Motor neuron (in vitro differentiated cells): ENCODE measurements around the gene TFG. TPM values are rescaled to one million over a fixed set of nuclear protein-coding genes. Genes with fewer than 3 reads are reported as not detected.
A peak's percentile ranks its signal among the peaks of the same experiment; 100 is the strongest.

Source experiments
- ATAC-seq, 8 experiments: fragments of 200-7000 bp; cut with Tn5 transposase; replicated peaks in 6 of 8; 2 replicates each; pipeline ENCODE4 v1.8.0; 2021; ENCODE audit warnings: mild to moderate bottlenecking in 8 of 8, moderate library complexity in 8 of 8
- H3K27ac ChIP-seq, 2 donors: fragments of 250-450 bp; sonication (Bioruptor Pico); 2 replicates each; pipeline ENCODE4 v1.9.0; 2021; ENCODE audit warnings: antibody characterized with exemption in 2 of 2, mild to moderate bottlenecking in 2 of 2, moderate library complexity in 1 of 2
- H3K4me1 ChIP-seq, 2 donors: fragments of 250-450 bp; sonication (Bioruptor Pico); replicated peaks in 1 of 2; 2 replicates each; pipeline ENCODE4 v1.6.1; 2021; ENCODE audit warnings: antibody characterized with exemption in 2 of 2, mild to moderate bottlenecking in 2 of 2, moderate library complexity in 1 of 2
- H3K4me3 ChIP-seq, 5 donors: fragments of 250-450 bp; sonication (Bioruptor Pico); 2 replicates each; pipeline ENCODE4 v1.9.0; 2021; ENCODE audit warnings: antibody characterized with exemption in 5 of 5, mild to moderate bottlenecking in 5 of 5, moderate library complexity in 4 of 5
- WGBS, 10 experiments: fragments of 450-650 bp; shearing (Covaris generic); methylation state at CpG; one replicate each; pipeline ENCODE4 v1.0.0; 2022; 5-methylcytosine and 5-hydroxymethylcytosine counted together
- in situ Hi-C, 9 experiments: fragments of 400-800 bp; cut with MboI; loops; one replicate each; pipeline ENCODE4 v1.15.0; 2021; ENCODE audit warnings: low sequenced_read_pairs in 9 of 9, low pct_unique_long_range_greater_than_20kb in 2 of 9; ENCODE audit not compliant: unreplicated experiment in 9 of 9
- total RNA-seq, 8 experiments: library from RNA; unstranded; fragments of 300-600 nt; gene quantifications; 2 replicates each; pipeline versions ENCODE4 v1.2.3 to v1.2.4, GENCODE V29; 2022

TFG gene
- total RNA-seq, 8 experiments from 2014 or later, result 61.0 to 134 (median 99.2) TPM

DNA sequence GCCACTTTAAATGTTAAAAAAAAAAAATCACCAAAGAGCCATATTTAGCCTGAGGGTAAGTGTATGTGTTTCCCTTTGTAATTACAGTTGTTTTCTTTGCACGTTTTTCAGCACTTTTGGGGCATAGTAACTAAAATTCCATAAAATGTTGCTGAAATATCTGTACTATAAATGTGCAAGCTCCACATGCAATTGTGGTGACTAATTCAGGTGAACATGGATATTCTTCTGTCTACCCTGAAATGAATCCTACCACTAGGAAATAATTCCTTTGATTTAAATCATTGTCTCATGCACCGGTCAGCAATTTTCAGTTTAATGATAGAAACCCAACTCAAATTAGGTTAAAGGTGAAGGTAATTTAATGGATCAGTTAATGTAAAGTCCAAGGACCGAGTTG lies 13.1 kb upstream of the TFG start:
- 7 to 91% (median 66%) methylated on average over 2 to 3 of the region's 3 CpGs for WGBS, 10 experiments
- in situ Hi-C loops, result no loop called here
- Histone ChIP-seq H3K4me3 (no peak overlapping the region), H3K4me1 (no peaks in the 10 kb centered on the region), H3K27ac (no peak overlapping the region)
- ATAC-seq, result no peak

DNA sequence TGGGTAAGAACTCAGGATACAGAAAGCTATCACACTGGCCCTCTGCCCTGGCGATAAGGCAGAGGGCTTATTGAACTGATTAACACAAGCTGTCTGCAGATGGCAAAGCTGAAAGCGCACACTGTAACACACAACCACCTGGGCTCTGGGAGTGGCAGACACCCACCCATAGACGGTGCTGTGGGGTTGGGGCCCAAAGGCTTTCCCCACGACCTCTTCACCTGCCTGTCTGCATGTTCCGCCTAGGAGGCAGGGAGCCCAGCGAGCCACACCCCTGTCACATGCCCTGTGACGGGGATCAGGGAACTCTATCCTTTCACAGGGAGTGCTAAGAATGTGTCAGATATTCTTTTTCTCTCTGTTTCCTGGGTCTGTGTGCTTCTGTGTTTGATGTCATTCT lies 12.1 kb upstream of the TFG start:
- ATAC-seq, result peak in 3 of 8 experiments; percentile 36 to 76 (median 52)
- in situ Hi-C loops, result no loop called here
- Histone ChIP-seq H3K27ac (no peak overlapping the region), H3K4me3 (no peak overlapping the region), H3K4me1 (no peaks in the 10 kb centered on the region)
- 0 to 93% (median 68%) methylated on average over 1 to 5 of the region's 7 CpGs; no CpG with 5 or more reads in 6 of the 10 experiments for WGBS, 10 experiments

DNA sequence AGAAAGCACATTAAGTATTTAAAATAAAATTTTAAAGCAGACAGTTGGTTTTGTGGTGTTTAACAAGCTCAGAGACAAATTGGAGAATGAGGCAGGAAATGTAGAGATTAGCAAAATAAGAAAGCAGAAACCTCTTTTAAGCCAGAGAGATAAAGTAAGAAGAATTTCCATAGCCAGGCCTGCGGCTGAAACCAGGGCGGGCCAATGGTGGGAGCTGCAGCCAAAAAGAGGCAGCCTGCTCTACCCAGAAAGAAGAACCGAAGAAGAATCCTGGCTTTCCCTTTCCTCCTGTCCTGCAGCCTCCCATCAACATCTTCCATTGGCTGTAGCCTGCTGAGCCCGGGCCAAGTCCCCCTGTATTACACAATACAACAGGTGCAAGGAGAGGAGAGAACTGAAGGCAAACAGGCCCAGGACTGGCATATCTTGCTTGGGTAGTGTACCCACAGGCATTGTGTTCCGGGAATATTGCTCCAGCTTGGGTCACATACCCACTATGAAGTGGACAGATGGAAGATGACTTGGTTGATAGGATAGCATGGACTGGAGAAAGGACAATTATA lies 11.5 kb upstream of the TFG start:
- in situ Hi-C loops, result no loop called here
- no peak for ATAC-seq
- no peak overlapping the region for H3K4me3 ChIP-seq
- 20 to 100% (median 79%) methylated on average over 1 to 5 of the region's 5 CpGs; no CpG with 5 or more reads in 1 of the 10 experiments for WGBS, 10 experiments
- H3K4me1 ChIP-seq, result no peaks in the 10 kb centered on the region
- no peak overlapping the region for H3K27ac ChIP-seq

DNA sequence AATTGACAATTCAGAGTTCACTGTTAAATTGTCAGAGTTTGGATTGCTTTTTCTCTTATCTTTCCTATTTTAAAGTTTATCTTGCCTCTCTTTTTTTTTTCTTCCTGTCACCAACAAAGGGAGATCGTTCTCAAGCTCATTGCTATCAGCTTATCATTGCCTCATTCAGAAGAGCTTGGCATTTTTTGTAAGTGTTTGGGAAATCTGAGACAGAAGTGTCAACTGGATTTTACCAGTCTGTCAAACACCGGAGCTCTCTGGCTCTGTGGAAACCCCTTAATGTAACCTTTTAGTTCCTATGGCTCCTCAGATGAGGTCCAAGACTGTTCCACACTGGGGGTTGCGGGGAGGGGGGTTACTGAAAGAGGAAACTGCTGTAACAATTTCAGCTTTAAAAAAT lies 10.6 kb upstream of the TFG start:
- peak in 2 of 8 experiments; percentile 43 to 52 for ATAC-seq
- WGBS, 10 experiments, result 0 to 83% (median 58%) methylated on average over 1 to 3 of the region's 3 CpGs; no CpG with 5 or more reads in 1 of the 10 experiments
- in situ Hi-C loops, result no loop called here
- no peak overlapping the region for H3K4me3 ChIP-seq
- H3K4me1 ChIP-seq, result no peaks in the 10 kb centered on the region
- H3K27ac ChIP-seq, result no peak overlapping the region

DNA sequence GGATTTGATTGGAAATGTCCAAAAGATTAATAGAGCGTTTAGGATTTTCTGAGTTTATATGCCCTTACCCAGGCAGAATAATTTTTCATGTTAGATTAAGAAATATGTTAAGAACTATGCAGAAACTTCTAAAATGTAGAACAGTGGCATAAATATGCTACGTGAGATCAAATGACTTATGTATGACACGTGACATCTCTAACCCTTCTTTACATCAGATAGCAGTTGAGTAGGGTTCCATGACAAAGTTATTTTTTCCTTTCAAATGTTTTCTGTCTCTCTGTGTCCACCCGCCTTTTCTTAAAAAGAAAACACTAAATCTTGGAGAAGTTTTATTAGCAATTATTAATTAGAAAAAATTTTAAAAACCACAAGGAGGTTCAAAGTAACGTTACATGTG lies 8.6 kb upstream of the TFG start:
- WGBS, 10 experiments, result 50 to 100% (median 86%) methylated on average over 2 to 5 of the region's 5 CpGs
- Histone ChIP-seq H3K4me3 (no peak overlapping the region), H3K4me1 (no peaks in the 10 kb centered on the region), H3K27ac (no peak overlapping the region)
- ATAC-seq, result no peak
- in situ Hi-C loops, result no loop called here

DNA sequence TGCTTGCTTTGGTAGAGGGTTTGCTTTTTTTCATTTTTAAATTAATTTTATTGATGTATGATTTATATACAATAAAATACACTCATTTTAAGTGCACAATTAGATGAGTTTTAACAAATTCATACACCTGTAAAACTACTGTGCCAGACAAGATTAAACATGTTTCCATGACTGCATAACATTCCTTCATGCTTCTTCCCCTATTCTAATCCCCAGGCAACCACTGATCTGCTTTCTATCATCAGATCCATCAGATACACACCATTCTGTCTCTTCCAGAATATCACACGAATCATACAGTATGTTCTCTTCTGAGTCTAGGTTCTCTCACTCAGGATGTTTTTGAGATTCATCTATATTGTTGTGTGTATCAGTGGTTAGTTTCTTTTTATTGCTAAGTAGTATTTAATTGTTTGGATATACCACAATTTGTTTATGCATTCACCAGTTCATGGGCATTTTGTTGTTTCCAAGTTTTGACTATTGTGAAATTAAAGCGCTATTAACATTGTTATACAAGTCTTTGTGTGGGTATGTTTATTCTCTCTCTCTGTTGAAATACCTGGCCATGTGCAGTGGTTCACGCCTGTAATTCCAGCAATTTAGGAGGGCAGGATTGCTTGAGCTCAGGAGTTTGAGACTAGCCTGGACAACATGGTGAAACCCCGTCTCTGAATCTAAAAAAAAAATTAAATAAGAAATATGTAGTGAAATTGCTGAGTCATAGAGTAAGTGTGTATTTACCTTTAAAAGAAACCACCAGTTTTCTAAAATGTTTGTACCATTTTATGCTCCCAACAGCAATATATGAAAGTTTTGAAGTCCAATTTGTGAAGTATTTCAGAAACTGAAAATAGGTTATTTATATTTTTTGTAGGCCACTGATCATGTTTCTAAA lies 7.0 kb upstream of the TFG start:
- 23 to 100% (median 82%) methylated on average over 1 to 4 of the region's 4 CpGs for WGBS, 10 experiments
- no peak overlapping the region for H3K27ac ChIP-seq
- in situ Hi-C loops, result no loop called here
- no peak overlapping the region for H3K4me3 ChIP-seq
- no peaks in the 10 kb centered on the region for H3K4me1 ChIP-seq
- no peak for ATAC-seq

DNA sequence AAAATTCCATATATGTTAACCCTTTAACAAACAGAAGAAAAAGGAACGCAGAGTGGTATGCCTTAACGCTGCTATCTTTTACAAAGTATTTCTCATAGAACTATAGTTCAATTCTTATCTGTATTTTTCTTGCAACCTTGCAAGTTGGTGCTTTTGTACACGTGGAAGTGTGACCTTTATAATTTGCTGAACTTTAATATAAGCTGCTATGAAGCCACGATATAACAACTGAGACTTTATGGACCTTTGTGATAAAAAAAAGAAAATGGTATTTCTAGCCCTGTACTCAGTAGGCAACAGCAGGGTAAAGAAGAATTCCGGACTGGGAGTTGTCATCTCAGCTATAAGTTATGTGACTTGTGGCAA lies 6.3 kb upstream of the TFG start:
- no peak overlapping the region for H3K4me3 ChIP-seq
- no peaks in the 10 kb centered on the region for H3K4me1 ChIP-seq
- no peak for ATAC-seq
- no peak overlapping the region for H3K27ac ChIP-seq
- 47 to 90% (median 81%) methylated on average over 1 to 5 of the region's 5 CpGs for WGBS, 10 experiments
- in situ Hi-C loops, result no loop called here

DNA sequence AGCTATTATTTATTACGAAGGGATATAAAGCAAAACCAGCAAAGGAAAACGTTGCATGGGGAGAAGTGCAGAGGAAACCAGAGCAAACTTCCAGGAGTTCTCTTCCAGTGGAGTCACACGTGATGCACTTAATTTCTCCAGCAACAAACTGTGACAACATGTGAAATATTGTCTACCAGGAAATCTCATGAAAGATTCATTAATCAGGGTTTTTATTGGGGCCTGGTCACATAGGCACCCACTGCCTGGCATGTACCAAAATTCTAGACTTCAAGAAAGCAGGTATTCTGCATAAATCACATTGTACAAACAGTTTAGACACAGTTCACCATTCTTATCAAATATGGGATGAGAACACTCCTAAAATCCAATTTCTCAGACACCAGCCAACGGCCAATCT lies 5.4 kb upstream of the TFG start:
- WGBS, 10 experiments, result 17 to 93% (median 68%) methylated on average over 1 to 4 of the region's 4 CpGs; no CpG with 5 or more reads in 2 of the 10 experiments
- Histone ChIP-seq H3K27ac (no peak overlapping the region), H3K4me3 (no peak overlapping the region), H3K4me1 (peaks cover 4 to 6% of the 10 kb centered on the region in 2 donors)
- no peak for ATAC-seq
- in situ Hi-C loops, result no loop called here

DNA sequence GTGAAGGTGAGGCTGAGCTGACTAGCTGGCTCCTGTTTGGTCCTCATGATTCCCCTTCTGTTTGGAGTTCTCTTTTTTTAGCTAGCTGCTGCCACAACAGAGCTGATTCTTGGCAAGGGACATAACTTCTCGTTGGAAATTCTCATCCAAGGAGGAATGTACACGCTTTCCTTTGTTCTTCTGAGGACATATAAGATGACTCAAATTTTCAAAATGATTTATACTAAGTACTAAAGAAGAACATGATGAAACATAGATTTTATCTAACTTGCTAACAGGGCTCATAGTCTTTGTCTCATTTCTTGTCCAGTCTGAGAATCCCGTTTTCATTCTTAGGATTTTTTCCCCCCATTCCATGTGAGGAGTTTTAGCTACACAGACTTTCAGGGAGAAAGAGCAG lies 2.9 kb upstream of the TFG start:
- H3K4me3 ChIP-seq, result no peak overlapping the region
- ATAC-seq, result no peak
- H3K27ac ChIP-seq, result no peak overlapping the region
- H3K4me1 ChIP-seq, result peaks cover 11 to 13% of the 10 kb centered on the region in 2 donors
- in situ Hi-C loops, result no loop called here
- 0 to 90% (median 49%) methylated on average over 1 to 3 of the region's 3 CpGs for WGBS, 10 experiments

DNA sequence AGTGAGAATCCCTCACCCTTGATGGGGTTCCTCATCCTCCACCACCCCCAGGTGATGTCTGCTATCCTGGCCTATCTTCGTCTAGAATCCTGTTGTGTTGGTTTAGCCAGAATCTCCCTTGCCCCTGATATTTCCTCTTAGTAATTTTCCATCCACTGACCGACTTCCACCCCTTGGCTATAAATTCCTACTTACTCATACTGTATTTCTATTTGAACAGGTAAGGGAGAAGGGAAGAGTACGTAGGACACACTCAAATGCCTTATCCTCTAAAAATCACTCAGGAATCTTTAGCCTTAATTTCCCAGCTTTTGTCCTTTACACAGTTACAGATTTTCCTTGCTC lies 678 bp upstream of the TFG start:
- H3K27ac ChIP-seq, result peak overlapping the region; percentile 37 to 56

DNA sequence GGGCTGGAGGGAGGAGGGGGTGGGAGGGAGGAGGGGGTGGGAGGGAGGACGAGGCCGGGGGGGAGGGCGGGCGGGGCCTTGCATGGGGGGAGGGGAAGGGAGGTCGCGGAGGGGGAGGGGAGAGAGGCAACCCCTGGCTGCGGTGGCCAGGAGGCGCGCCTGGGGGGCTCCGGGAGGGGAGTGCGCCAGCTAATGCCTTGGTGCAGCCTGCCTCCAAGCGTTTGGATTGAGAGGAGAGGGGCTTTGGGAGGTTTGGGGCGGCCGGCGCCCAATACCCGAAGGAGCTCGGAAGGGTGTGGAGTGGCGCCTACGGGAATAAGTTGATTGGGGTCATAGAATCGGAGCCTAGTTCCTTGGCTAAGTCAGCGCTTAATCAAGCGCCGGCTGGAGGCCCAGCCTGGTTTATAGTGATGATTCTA lies 557 bp downstream of the TFG start:
- WGBS, 10 experiments, result 0 to 20% (median 0%) methylated on average over 1 to 4 of the region's 23 CpGs; no CpG with 5 or more reads in 4 of the 10 experiments
- ATAC-seq, result peak; percentile 4 to 54 (median 36)
- Histone ChIP-seq H3K4me1 (peaks cover 11 to 13% of the 10 kb centered on the region in 2 donors), H3K4me3 (peak overlapping the region; percentile 53 to 64 (median 62)), H3K27ac (peak overlapping the region; percentile 96 to 97)
- in situ Hi-C loops, result no loop called here

More for the DNA sequence above, 678 bp upstream of the TFG start:
- Histone ChIP-seq H3K4me1 (peaks cover 11 to 13% of the 10 kb centered on the region in 2 donors), H3K4me3 (peak overlapping the region; percentile 31 to 64 (median 62))
- 17 to 100% (median 85%) methylated on average over 1 to 3 of the region's 3 CpGs; no CpG with 5 or more reads in 1 of the 10 experiments for WGBS, 10 experiments
- in situ Hi-C loops, result no loop called here
- no peak for ATAC-seq

DNA sequence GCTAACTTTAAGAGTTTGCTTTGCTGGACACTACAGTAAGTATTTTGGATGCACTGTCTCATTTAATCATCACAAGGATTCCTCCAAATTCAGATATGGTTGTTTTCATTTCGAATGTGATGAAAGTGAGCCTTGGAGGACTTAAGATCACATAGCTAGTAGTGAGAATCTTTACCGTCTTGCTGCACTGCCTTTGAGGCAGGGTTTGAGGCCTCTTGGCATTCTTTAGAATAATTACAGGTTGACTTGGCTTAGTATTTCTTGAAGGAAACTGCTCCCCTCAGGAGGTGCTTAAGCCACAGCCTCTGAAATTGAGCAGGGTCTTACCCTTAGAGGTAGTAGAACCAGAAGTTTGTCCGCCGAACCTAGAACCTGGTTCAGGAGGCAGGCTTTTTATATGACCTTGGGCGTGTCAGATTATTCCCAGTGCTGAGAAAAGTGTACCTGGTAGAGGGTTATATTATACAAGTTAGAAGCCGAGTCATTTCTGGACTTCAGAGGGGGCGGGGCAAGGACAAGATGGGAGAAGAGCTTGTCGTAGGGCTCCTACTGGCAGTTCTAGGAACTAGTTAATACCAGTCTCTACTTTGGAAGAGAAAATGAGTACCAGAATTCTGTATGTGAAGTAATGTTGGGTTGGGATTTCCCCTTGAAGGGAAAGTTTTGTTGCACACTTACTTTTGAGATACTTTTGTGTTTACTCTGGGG lies 1.1 kb downstream of the TFG start:
- 0 to 18% (median 7%) methylated on average over 1 to 8 of the region's 8 CpGs; no CpG with 5 or more reads in 1 of the 10 experiments for WGBS, 10 experiments
- peak in 3 of 8 experiments; percentile 6 to 19 (median 14) for ATAC-seq
- Histone ChIP-seq H3K4me3 (peak overlapping the region; percentile 53 to 64 (median 62)), H3K27ac (peak overlapping the region; percentile 96 to 97), H3K4me1 (peaks cover 11 to 13% of the 10 kb centered on the region in 2 donors)
- in situ Hi-C loops, result no loop called here

DNA sequence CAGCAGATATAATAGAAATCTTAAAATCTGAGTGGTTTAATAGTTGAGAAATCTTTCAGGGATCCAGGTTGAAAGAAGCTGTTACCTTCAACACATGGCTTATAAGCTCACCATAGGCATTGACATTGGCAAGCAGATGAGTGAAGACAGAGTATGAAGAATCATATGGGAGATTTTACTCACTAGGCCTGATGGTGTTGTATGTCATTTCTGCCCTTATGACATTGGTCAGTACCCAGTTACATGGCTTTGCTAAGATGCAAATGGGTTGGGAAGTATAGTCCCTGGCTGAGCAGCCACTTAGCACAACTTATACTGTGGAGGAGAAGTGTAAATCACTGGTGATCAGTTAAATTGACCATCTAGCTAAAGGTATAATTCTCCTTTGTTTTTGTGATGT lies 5.9 kb downstream of the TFG start:
- H3K4me3 ChIP-seq, result no peak overlapping the region
- H3K27ac ChIP-seq, result no peak overlapping the region
- ATAC-seq, result peak in 1 of 8 experiments; percentile 20
- in situ Hi-C loops, result no loop called here
- H3K4me1 ChIP-seq, result peaks cover 7 to 16% of the 10 kb centered on the region in 2 donors
